Activated naive CD8-positive, alpha-beta T cell (primary cell): ENCODE data around the gene IPCEF1.
"Not testable (repeated sequence)": the region's sequence is repeated elsewhere in the genome, so short reads cannot be mapped to it uniquely, and the experiment has no call there.

Experiments
- H3K27ac Mint-ChIP-seq: one replicate; pipeline ENCODE4 v1.8.0; 2021; ENCODE audit warnings: mixed read lengths
- H3K27me3 Mint-ChIP-seq: one replicate; pipeline ENCODE4 v1.8.0; 2021; ENCODE audit warnings: mixed read lengths
- H3K36me3 Mint-ChIP-seq: one replicate; pipeline ENCODE4 v1.8.0; 2021; ENCODE audit warnings: mixed read lengths
- H3K4me1 Mint-ChIP-seq: one replicate; pipeline ENCODE4 v1.8.0; 2021; ENCODE audit warnings: low read depth, mixed read lengths
- H3K4me3 Mint-ChIP-seq: one replicate; pipeline ENCODE4 v1.8.0; 2021; ENCODE audit warnings: mild to moderate bottlenecking, mixed read lengths
- H3K9me3 Mint-ChIP-seq: one replicate; pipeline ENCODE4 v1.8.0; 2021; ENCODE audit warnings: low read depth, mixed read lengths

IPCEF1 gene

DNA sequence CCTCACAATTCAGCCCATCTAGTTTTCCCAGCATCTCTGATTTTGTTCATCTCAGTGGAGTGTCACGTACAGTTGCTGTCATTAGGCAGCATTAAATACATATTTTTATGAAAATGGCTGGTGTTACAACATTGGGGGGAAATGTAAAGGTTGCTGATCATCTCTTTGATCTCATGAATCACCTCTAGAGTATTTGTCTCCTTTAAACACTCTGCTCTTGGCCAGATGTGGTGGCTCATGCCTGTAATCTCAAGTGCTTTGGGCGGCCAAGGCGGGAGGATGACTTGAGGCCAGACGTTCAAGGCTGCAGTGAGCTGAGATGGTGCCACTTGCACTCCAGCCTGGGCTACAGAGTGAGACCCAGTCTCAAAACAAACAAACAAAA, 128.1 kb downstream of the IPCEF1 start:
- Mint-ChIP-seq H3K27ac (peak overlapping the region; percentile 83), H3K4me1 (peaks cover 85% of the 10 kb centered on the region), H3K4me3 (peak overlapping the region; percentile 30), H3K36me3 (peaks cover 17% of the 10 kb centered on the region), H3K27me3 (no peaks in the 10 kb centered on the region), H3K9me3 (no peaks in the 10 kb centered on the region)

DNA sequence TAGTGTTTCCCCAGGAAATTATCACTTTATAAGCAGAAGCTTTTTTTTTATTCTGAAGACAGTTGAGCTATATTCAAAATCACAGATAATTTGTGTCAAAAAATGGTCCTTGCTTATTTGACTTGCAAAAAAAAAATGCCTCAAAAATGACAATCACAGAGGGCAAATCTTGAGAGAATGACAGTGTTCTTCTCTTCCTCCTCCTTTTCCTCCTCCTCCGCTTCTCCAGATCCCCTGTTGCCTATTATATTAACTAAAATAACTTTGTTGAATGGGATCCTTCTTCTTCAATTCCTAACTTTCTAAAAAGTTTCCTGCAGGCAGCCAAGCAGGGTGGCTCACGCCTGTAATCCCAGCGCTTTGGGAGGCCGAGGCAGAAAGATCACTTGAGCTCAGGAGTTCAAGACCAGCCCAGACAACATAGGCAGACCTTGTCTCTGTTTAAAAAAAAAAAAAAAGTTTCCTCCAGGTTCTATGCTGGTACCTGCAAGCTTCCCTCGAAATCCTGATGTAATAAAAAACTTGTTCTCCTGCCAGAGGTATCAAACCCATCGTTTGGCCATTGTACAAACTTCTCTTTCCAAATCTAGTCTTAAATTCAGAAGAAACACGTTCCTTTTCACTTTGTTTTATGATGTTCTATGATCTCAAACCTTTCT, 128.6 kb downstream of the IPCEF1 start:
- Mint-ChIP-seq H3K27ac (peak overlapping the region; percentile 83), H3K9me3 (no peaks in the 10 kb centered on the region), H3K36me3 (peaks cover 19% of the 10 kb centered on the region), H3K4me1 (peaks cover 85% of the 10 kb centered on the region), H3K27me3 (no peaks in the 10 kb centered on the region), H3K4me3 (peak overlapping the region; percentile 30)

- Mint-ChIP-seq H3K27me3 (no peaks in the 10 kb centered on the region), H3K9me3 (no peaks in the 10 kb centered on the region), H3K4me3 (no peak overlapping the region), H3K4me1 (peaks cover 84% of the 10 kb centered on the region), H3K36me3 (peaks cover 28% of the 10 kb centered on the region), H3K27ac (peak overlapping the region; percentile 67)
These were observed 130.1 kb downstream of the IPCEF1 start for GRCh38 chr6:154226461-154226860.

DNA sequence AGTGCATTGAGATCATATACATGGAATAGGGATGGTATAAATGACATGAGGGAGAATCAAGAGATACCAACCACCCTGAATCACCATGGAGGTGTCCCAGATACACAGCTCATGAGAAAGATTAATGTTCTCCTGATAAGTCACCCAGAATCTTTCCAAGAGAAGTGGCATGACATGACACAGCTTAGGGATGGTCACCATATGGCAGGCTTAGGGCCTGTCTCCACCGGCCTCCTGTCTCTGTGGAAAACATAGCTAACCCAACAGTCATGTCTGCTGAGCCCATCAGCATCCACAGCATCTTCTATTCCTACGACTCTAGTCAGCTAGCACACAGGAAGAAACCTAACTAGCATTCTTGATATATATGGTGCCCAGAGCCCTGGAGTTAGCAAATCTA, 133.3 kb downstream of the IPCEF1 start:
- H3K36me3 Mint-ChIP-seq: peaks cover 28% of the 10 kb centered on the region
- H3K27me3 Mint-ChIP-seq: no peaks in the 10 kb centered on the region
- H3K4me1 Mint-ChIP-seq: peaks cover 82% of the 10 kb centered on the region
- no peaks in the 10 kb centered on the region for H3K9me3 Mint-ChIP-seq
- H3K27ac Mint-ChIP-seq: peak overlapping the region; percentile 86
- peak overlapping the region; percentile 31 for H3K4me3 Mint-ChIP-seq

- no peak overlapping the region for H3K4me3 Mint-ChIP-seq
- no peaks in the 10 kb centered on the region for H3K27me3 Mint-ChIP-seq
- no peaks in the 10 kb centered on the region for H3K9me3 Mint-ChIP-seq
- peaks cover 82% of the 10 kb centered on the region for H3K4me1 Mint-ChIP-seq
- peak overlapping the region; percentile 86 for H3K27ac Mint-ChIP-seq
- H3K36me3 Mint-ChIP-seq: peaks cover 26% of the 10 kb centered on the region
These were observed 133.9 kb downstream of the IPCEF1 start for GRCh38 chr6:154222716-154223115.

GRCh38 chr6:154219250-154219649, 137.4 kb downstream of the IPCEF1 start:
- Mint-ChIP-seq H3K4me1 (peaks cover 65% of the 10 kb centered on the region), H3K36me3 (peaks cover 19% of the 10 kb centered on the region), H3K27me3 (no peaks in the 10 kb centered on the region), H3K9me3 (no peaks in the 10 kb centered on the region), H3K4me3 (peak overlapping the region; percentile 6), H3K27ac (peak overlapping the region; percentile 88)

DNA sequence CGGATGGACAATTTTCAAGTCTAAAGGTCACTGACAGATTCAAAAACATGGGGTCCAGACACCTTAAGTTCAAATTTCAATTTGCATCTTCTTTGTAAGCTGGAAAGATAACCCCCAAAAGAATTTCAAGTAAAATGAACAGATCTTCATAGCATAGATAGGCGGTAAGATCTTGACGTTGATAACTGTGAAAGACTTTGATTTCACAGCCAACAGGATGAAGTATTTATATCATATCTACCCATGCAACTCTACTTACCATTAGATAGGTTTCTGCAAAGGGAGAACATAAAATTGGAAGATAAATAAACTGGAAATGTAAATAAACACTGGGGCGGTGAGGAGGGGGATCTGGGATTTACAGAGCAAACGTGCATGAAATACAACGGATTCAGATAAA, 137.8 kb downstream of the IPCEF1 start:
- Mint-ChIP-seq H3K27me3 (no peaks in the 10 kb centered on the region), H3K27ac (peak overlapping the region; percentile 88), H3K36me3 (peaks cover 17% of the 10 kb centered on the region), H3K4me1 (peaks cover 63% of the 10 kb centered on the region), H3K4me3 (peak overlapping the region; percentile 6), H3K9me3 (no peaks in the 10 kb centered on the region)

DNA sequence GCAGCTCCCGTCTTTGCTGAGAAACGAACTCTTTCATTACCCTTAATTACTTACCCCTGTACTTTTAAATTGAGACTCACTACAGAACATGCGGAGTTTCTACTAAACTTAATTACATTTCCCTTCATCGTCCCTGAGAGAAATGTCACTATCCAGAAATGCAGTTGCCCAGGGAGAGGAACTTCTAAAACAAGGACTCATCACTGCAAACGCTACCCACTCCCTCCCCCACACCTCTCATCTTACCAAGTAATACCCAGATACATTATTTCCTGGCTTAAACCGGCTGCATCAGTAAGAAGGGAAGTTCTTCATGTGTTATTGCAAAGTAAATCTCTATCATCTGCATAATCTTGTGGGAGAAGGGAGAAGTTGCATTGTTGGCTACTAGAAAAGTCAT, 138.3 kb downstream of the IPCEF1 start:
- peak overlapping the region; percentile 52 for H3K4me3 Mint-ChIP-seq
- H3K9me3 Mint-ChIP-seq: no peaks in the 10 kb centered on the region
- H3K27ac Mint-ChIP-seq: peak overlapping the region; percentile 88
- H3K4me1 Mint-ChIP-seq: peaks cover 58% of the 10 kb centered on the region
- H3K27me3 Mint-ChIP-seq: no peaks in the 10 kb centered on the region
- H3K36me3 Mint-ChIP-seq: peaks cover 17% of the 10 kb centered on the region

- H3K4me3 Mint-ChIP-seq: no peak overlapping the region
- H3K36me3 Mint-ChIP-seq: peaks cover 15% of the 10 kb centered on the region
These were observed 142.8 kb downstream of the IPCEF1 start for GRCh38 chr6:154213782-154214181.

GRCh38 chr6:154210678-154211077, 145.9 kb downstream of the IPCEF1 start:
- Mint-ChIP-seq H3K4me1 (peaks cover 31% of the 10 kb centered on the region), H3K27ac (no peak overlapping the region), H3K9me3 (no peaks in the 10 kb centered on the region), H3K27me3 (no peaks in the 10 kb centered on the region), H3K4me3 (no peak overlapping the region), H3K36me3 (peaks cover 32% of the 10 kb centered on the region)

More at GRCh38 chr6:154213782-154214181, 142.8 kb downstream of the IPCEF1 start:
- no peak overlapping the region for H3K27ac Mint-ChIP-seq
- no peaks in the 10 kb centered on the region for H3K9me3 Mint-ChIP-seq
- no peaks in the 10 kb centered on the region for H3K27me3 Mint-ChIP-seq
- peaks cover 33% of the 10 kb centered on the region for H3K4me1 Mint-ChIP-seq

DNA sequence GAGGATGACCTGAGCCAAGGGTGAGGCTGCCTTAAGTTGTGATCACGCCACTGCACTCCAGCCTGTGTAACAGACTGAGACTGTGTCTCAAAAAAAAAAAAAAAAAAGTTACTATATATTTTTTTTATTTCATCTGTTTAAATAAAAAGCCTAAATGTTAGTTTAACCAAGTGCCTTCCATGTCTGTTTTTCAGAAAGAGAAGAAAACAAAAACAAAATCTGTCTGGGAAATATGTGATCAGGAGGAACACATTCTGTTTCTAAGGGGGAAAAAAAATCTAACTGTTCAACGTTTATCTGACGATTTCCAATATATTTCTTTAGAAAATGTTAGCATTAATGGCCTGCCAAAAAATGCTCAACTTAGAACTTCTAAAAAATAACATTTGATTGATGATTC, 147.0 kb downstream of the IPCEF1 start:
- Mint-ChIP-seq H3K9me3 (no peaks in the 10 kb centered on the region), H3K27ac (no peak overlapping the region), H3K27me3 (no peaks in the 10 kb centered on the region), H3K4me3 (no peak overlapping the region), H3K4me1 (peaks cover 37% of the 10 kb centered on the region), H3K36me3 (peaks cover 38% of the 10 kb centered on the region)

DNA sequence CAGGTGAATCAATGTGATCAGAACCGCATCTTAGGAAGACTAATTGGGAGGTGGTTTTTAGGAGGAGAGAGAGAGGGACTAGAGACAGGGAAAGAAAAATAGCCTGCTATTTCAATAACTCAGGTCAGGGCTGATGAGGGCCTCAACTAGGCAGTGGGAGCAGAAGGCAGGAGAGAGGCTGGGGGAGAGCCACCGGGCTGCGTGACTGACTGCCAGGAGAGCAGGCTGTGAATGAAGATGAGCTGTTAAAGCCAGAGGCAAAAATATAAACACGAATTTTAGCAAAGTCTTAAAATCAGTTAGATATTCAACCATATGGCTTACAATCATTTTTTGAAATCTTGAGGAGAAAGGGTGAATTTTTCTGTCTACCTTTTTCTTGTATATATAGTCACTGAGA, 149.6 kb downstream of the IPCEF1 start:
- no peaks in the 10 kb centered on the region for H3K27me3 Mint-ChIP-seq
- peaks cover 46% of the 10 kb centered on the region for H3K4me1 Mint-ChIP-seq
- H3K36me3 Mint-ChIP-seq: peaks cover 44% of the 10 kb centered on the region
- peak overlapping the region; percentile 1 for H3K4me3 Mint-ChIP-seq
- H3K27ac Mint-ChIP-seq: peak overlapping the region; percentile 58
- no peaks in the 10 kb centered on the region for H3K9me3 Mint-ChIP-seq

DNA sequence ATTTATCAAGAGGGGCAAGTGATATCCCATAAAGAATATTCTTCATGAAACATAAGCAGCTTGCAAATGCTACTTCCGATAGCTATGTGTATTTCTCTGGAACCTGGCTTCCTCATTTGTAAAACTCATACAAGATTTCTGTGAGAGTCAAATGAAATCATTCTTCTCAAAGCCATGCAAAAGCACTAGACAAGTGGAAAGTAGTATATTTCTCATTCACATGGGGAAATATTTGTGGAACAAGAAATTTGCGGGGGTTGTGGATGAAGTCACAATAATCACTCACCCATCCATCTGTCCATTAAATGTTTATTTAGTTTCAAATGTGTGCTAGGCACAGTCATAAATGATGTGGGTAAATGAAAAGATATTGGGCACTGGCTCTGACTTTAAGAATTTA, 150.5 kb downstream of the IPCEF1 start:
- Mint-ChIP-seq H3K27ac (peak overlapping the region; percentile 67), H3K27me3 (no peaks in the 10 kb centered on the region), H3K4me1 (peaks cover 52% of the 10 kb centered on the region), H3K9me3 (no peaks in the 10 kb centered on the region), H3K36me3 (peaks cover 46% of the 10 kb centered on the region), H3K4me3 (no peak overlapping the region)

GRCh38 chr6:154202958-154203357, 153.6 kb downstream of the IPCEF1 start:
- H3K4me3 Mint-ChIP-seq: no peak overlapping the region
- H3K27me3 Mint-ChIP-seq: no peaks in the 10 kb centered on the region
- H3K9me3 Mint-ChIP-seq: no peaks in the 10 kb centered on the region
- H3K4me1 Mint-ChIP-seq: peaks cover 64% of the 10 kb centered on the region
- H3K36me3 Mint-ChIP-seq: peaks cover 56% of the 10 kb centered on the region
- peak overlapping the region; percentile 61 for H3K27ac Mint-ChIP-seq

GRCh38 chr6:154202339-154202738, 154.3 kb downstream of the IPCEF1 start:
- peaks cover 68% of the 10 kb centered on the region for H3K4me1 Mint-ChIP-seq
- peaks cover 50% of the 10 kb centered on the region for H3K36me3 Mint-ChIP-seq
- peak overlapping the region; percentile 1 for H3K4me3 Mint-ChIP-seq
- H3K27me3 Mint-ChIP-seq: no peaks in the 10 kb centered on the region
- H3K27ac Mint-ChIP-seq: peak overlapping the region; percentile 46
- no peaks in the 10 kb centered on the region for H3K9me3 Mint-ChIP-seq

GRCh38 chr6:154201688-154202087, 154.9 kb downstream of the IPCEF1 start:
- Mint-ChIP-seq H3K27ac (peak overlapping the region; percentile 66), H3K4me1 (peaks cover 72% of the 10 kb centered on the region), H3K36me3 (peaks cover 47% of the 10 kb centered on the region)
- H3K27me3 Mint-ChIP-seq, H3K4me3 Mint-ChIP-seq, H3K9me3 Mint-ChIP-seq: not testable (repeated sequence)
